IMR-90 (cell line): ENCODE measurements around the gene MUC6. TPM values are rescaled to one million over a fixed set of nuclear protein-coding genes. Genes with fewer than 3 reads are reported as not detected.

Experiments
- ATAC-seq: fragments of 200-7000 bp; cut with Tn5 transposase; 2 replicates; pipeline ENCODE4 v1.9.1; 2020; ENCODE audit warnings: low read depth, mild to moderate bottlenecking, moderate library complexity
- BruUV-seq: library from RNA; stranded (reverse); fragments of 400-500 nt; replicated peaks from 2 replicates; lab custom pipeline; 2021; lab: Mats Ljungman, UMichigan
- CTCF ChIA-PET: fragments of 300-600 bp; formaldehyde crosslinking; extraction: SDS; loops from one replicate; lab custom pipeline; 2021; ENCODE audit warnings: antibody characterized with exemption; lab: Yijun Ruan, JAX
- POLR2A ChIA-PET: fragments of 300-600 bp; sonication (Branson Sonifier 250); formaldehyde crosslinking; loops from one replicate; lab custom pipeline; 2022; ENCODE audit warnings: antibody characterized with exemption; ENCODE audit not compliant: unreplicated experiment; lab: Charles Lee
- DNase-seq: peaks from one replicate; pipeline ENCODE4 v3.0.0; 2013
- H2AFZ ChIP-seq: replicated peaks from 2 replicates; pipeline ENCODE3; 2013; ENCODE audit warnings: low read length, mild to moderate bottlenecking; ENCODE audit not compliant: poor library complexity
- H2AK5ac ChIP-seq: 2 replicates; pipeline ENCODE4 v1.6.1; 2013; ENCODE audit warnings: low read depth, low read length, inconsistent platforms
- H2AK9ac ChIP-seq: replicated peaks from 2 replicates; pipeline ENCODE3; 2013; ENCODE audit warnings: mild to moderate bottlenecking, low read depth, low read length, moderate library complexity; ENCODE audit not compliant: poor library complexity
- H2BK120ac ChIP-seq: 2 replicates; pipeline ENCODE4 v1.6.1; 2013; ENCODE audit warnings: low read depth, low read length, inconsistent platforms
- H2BK15ac ChIP-seq: 3 replicates; pipeline ENCODE4 v1.6.1; 2013; ENCODE audit warnings: low read depth, low read length, inconsistent platforms
- H2BK20ac ChIP-seq: 2 replicates; pipeline ENCODE4 v1.6.1; 2013; ENCODE audit warnings: low read depth, mild to moderate bottlenecking, inconsistent platforms, low read length, moderate library complexity
- H2BK5ac ChIP-seq: 2 replicates; pipeline ENCODE4 v1.6.1; 2013; ENCODE audit warnings: mild to moderate bottlenecking, low read depth, low read length, inconsistent platforms; ENCODE audit not compliant: poor library complexity, severe bottlenecking
- H3K14ac ChIP-seq: replicated peaks from 2 replicates; pipeline ENCODE4 v1.6.1; 2013; ENCODE audit warnings: low read depth, low read length, inconsistent platforms
- H3K18ac ChIP-seq: 2 replicates; pipeline ENCODE4 v1.6.1; 2013; ENCODE audit warnings: low read depth, low read length, control low read depth
- H3K23ac ChIP-seq: 2 replicates; pipeline ENCODE4 v1.6.1; 2013; ENCODE audit warnings: low read depth, low read length, inconsistent platforms
- H3K27ac ChIP-seq: 2 replicates; pipeline ENCODE4 v1.5.1; 2013; ENCODE audit warnings: mild to moderate bottlenecking, control low read depth, low read length; ENCODE audit not compliant: insufficient read depth
- H3K27me3 ChIP-seq: 2 replicates; pipeline ENCODE4 v1.6.1; 2013; ENCODE audit warnings: low read length; ENCODE audit not compliant: control insufficient read depth, insufficient read depth
- H3K36me3 ChIP-seq: 2 replicates; pipeline ENCODE4 v1.6.1; 2013; ENCODE audit warnings: low read length, mixed read lengths; ENCODE audit not compliant: control insufficient read depth, insufficient read depth
- H3K4ac ChIP-seq: 2 replicates; pipeline ENCODE4 v1.6.1; 2013; ENCODE audit warnings: low read depth, low read length, inconsistent platforms
- H3K4me1 ChIP-seq: 2 replicates; pipeline ENCODE4 v1.6.1; 2013; ENCODE audit warnings: low read length, mixed read lengths; ENCODE audit not compliant: control insufficient read depth, insufficient read depth
- H3K4me2 ChIP-seq: 2 replicates; pipeline ENCODE4 v1.6.1; 2013; ENCODE audit warnings: low read depth, mild to moderate bottlenecking, control low read depth, low read length, moderate library complexity
- H3K4me3 ChIP-seq: 2 replicates; pipeline ENCODE4 v1.5.1; 2013; ENCODE audit warnings: low read depth, mild to moderate bottlenecking, control low read depth, low read length, moderate library complexity; ENCODE audit not compliant: insufficient read depth
- H3K56ac ChIP-seq: 2 replicates; pipeline ENCODE4 v1.6.1; 2013; ENCODE audit warnings: low read length, inconsistent platforms; ENCODE audit not compliant: insufficient read depth; ENCODE audit errors: extremely low read depth
- H3K79me1 ChIP-seq, 2 experiments: 2 replicates each; pipeline ENCODE4 v1.6.1; 2013; ENCODE audit warnings: low read length in 2 of 2, inconsistent platforms in 1 of 2, low read depth in 1 of 2
- H3K9ac ChIP-seq: 2 replicates; pipeline ENCODE4 v1.6.1; 2013; ENCODE audit warnings: low read depth, low read length, control low read depth
- H3K9me1 ChIP-seq: 2 replicates; pipeline ENCODE4 v1.6.1; 2013; ENCODE audit warnings: low read length, inconsistent platforms; ENCODE audit not compliant: insufficient read depth
- H3K9me3 ChIP-seq: 2 replicates; pipeline ENCODE4 v1.6.1; 2013; ENCODE audit warnings: low read length; ENCODE audit not compliant: control insufficient read depth, insufficient read depth
- H4K20me1 ChIP-seq: 2 replicates; pipeline ENCODE4 v1.6.1; 2013; ENCODE audit warnings: low read length, inconsistent platforms; ENCODE audit not compliant: insufficient read depth
- H4K5ac ChIP-seq: 2 replicates; pipeline ENCODE4 v1.6.1; 2013; ENCODE audit warnings: mild to moderate bottlenecking, low read depth, low read length, control low read depth
- H4K8ac ChIP-seq, 2 experiments: 2 replicates each; pipeline ENCODE4 v1.6.1; 2013; ENCODE audit warnings: low read depth in 2 of 2, low read length in 2 of 2, control low read depth in 1 of 2, inconsistent platforms in 1 of 2
- H4K91ac ChIP-seq: 2 replicates; pipeline ENCODE4 v1.6.1; 2013; ENCODE audit warnings: low read depth, low read length, inconsistent platforms; ENCODE audit not compliant: insufficient read depth
- BHLHE40 ChIP-seq: fragments of 150-350 bp; IDR thresholded peaks from 2 replicates; pipeline ENCODE4 v1.6.1; 2016; ENCODE audit warnings: mild to moderate bottlenecking, low read depth, low read length
- CHD1 ChIP-seq: IDR thresholded peaks from 2 replicates; pipeline ENCODE4 v1.6.1; 2012; ENCODE audit warnings: low read depth, low read length, improper control_type of control experiment
- CTCF ChIP-seq: conservative IDR thresholded peaks from 2 replicates; pipeline ENCODE4 v1.5.1; 2012; ENCODE audit warnings: mild to moderate bottlenecking, low read depth, low read length, improper control_type of control experiment
- FOS ChIP-seq: fragments of 150-350 bp; IDR thresholded peaks from 2 replicates; pipeline ENCODE4 v1.6.1; 2016; ENCODE audit warnings: low read depth, low read length
- MAFK ChIP-seq: IDR thresholded peaks from 2 replicates; pipeline ENCODE4 v1.6.1; 2012; ENCODE audit warnings: low read depth, low read length, improper control_type of control experiment
- MAZ ChIP-seq: IDR thresholded peaks from 2 replicates; pipeline ENCODE4 v1.6.1; 2012; ENCODE audit warnings: low read depth, mild to moderate bottlenecking, low read length, improper control_type of control experiment, moderate library complexity, borderline replicate concordance
- POLR2A ChIP-seq: IDR thresholded peaks from 2 replicates; pipeline ENCODE4 v1.6.1; 2012; ENCODE audit warnings: mild to moderate bottlenecking, low read depth, low read length
- RCOR1 ChIP-seq: IDR thresholded peaks from 2 replicates; pipeline ENCODE4 v1.6.1; 2012; ENCODE audit warnings: mild to moderate bottlenecking, low read length, improper control_type of control experiment; ENCODE audit not compliant: insufficient replicate concordance
- RFX5 ChIP-seq: IDR thresholded peaks from 2 replicates; pipeline ENCODE4 v1.8.0; 2012; ENCODE audit warnings: low read depth, mild to moderate bottlenecking, low read length, moderate library complexity
- WGBS, 2 experiments: methylation state at CpG; one replicate each; pipeline versions ENCODE4 v1.1.5 to v1.1.7; 2013; ENCODE audit warnings: missing lambda C conversion rate in 2 of 2; ENCODE audit not compliant: insufficient read length in 1 of 2; ENCODE audit errors: extremely low coverage in 2 of 2; 5-methylcytosine and 5-hydroxymethylcytosine counted together
- dilution Hi-C: fragments of 300-500 bp; cut with HindIII; formaldehyde crosslinking; loops from one replicate; pipeline ENCODE4 v1.14.3; 2018; ENCODE audit warnings: low sequenced_read_pairs; ENCODE audit not compliant: unreplicated experiment
- in situ Hi-C: fragments of 300-500 bp; cut with MboI; formaldehyde crosslinking; loops from 3 replicates; pipeline ENCODE4 v1.14.3; 2019; ENCODE audit warnings: low sequenced_read_pairs, inconsistent platforms, mixed read lengths
- intact Hi-C: fragments of 100-400 bp; cut with micrococcal nuclease; formaldehyde crosslinking; loops from 2 replicates; pipeline ENCODE4 v1.10.0; 2022
- polyA plus RNA-seq, 3 experiments: library from polyadenylated mRNA; depleted of rRNA; stranded (reverse); fragments of >200 nt; gene quantifications; 2 replicates each; pipeline ENCODE4 v1.2.3, GENCODE V29; 2012; ENCODE audit warnings: low replicate concordance in 1 of 3
- total RNA-seq: library from RNA; depleted of rRNA; stranded (reverse); fragments of >200 nt; gene quantifications from 2 replicates; pipeline ENCODE4 v1.2.3, GENCODE V29; 2012
- TF ChIP-seq, protein P1 (sequence below): fragments of 150-350 bp; IDR thresholded peaks from 2 replicates; pipeline ENCODE4 v1.6.1; 2017; ENCODE audit warnings: mild to moderate bottlenecking, antibody characterized with exemption, low read length, low read depth

Gene MUC6
- total and polyA plus RNA-seq, 2 of the 4 experiments (the other 2 are of a cell fraction), result not detected

DNA sequence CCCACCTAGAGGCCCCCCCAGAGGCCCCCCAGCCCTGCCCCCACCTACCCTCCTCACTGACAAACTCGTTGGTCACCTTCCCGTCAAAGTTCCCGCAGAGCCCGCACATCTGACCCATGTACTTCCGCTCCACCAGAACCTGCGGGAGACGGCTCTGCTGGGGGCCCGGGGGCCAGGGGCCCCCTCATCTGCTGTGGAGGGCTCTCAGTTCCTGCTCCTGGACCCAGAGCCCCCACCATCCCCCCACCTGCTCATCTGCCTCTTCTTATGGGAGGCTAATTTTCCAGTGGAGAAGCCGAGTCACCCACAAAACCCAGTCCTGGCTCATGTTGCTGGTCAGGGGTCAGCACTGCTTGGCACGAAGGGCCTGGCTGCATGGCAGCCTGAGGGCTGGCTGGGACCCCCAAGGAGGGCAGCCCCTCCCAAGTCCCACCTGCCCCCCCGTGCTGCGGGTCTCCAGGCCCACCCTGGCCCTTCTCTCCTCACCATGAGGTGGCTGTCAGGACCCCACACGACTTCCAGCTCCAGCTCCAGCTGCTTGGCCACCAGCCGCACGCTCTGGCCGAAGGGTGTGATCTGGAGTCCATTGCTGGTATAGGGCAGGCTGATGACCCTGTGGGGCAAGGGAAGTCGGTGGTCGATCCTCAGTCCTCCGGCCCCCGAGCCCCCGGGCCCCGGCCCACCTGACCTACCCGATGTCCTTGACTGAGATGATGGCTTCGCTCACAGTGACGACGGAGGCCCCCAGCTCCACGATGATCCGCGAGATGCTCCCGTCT lies 5.2 kb downstream of the MUC6 start:
- Histone ChIP-seq H2AFZ (no peak overlapping the region), H3K18ac (no peak overlapping the region), H2BK5ac (no peak overlapping the region), H3K27ac (no peak overlapping the region), H4K20me1 (peaks cover 6% of the 10 kb centered on the region; the same call in 1 of the 2 replicates), H2BK120ac (no peak overlapping the region), H2AK5ac (no peak overlapping the region), H3K9ac (no peak overlapping the region), H3K56ac (no peak overlapping the region), H3K4ac (no peak overlapping the region), H3K9me3 (no peaks in the 10 kb centered on the region), H3K23ac (no peak overlapping the region), H3K4me3 (no peak overlapping the region), H4K5ac (no peak overlapping the region), H2BK20ac (no peak overlapping the region), H3K36me3 (no peaks in the 10 kb centered on the region), H2BK15ac (no peak overlapping the region), H3K4me2 (no peak overlapping the region), H3K27me3 (no peaks in the 10 kb centered on the region; the same call in 1 of the 2 replicates), H3K4me1 (no peaks in the 10 kb centered on the region), H3K9me1 (no peaks in the 10 kb centered on the region), H2AK9ac (no peak overlapping the region), H3K14ac (no peak overlapping the region), H4K8ac (no peak overlapping the region), H3K79me1 (no peaks in the 10 kb centered on the region), H4K91ac (no peak overlapping the region)
- intact Hi-C loops (no loop called here), dilution Hi-C loops (no loop called here), in situ Hi-C loops (no loop called here)
- POLR2A ChIA-PET, result no interaction called here
- WGBS, 2 experiments, result 84% methylated on average over 19 of the region's 30 CpGs; no CpG with 5 or more reads in 1 of the 2 experiments
- TF ChIP-seq RCOR1 (no peak), BHLHE40 (no peak), CHD1 (no peak), MAFK (no peak), FOS (no peak), POLR2A (no peak), MAZ (no peak), RFX5 (no peak), CTCF (no peak)
- TF ChIP-seq, protein P1, sequence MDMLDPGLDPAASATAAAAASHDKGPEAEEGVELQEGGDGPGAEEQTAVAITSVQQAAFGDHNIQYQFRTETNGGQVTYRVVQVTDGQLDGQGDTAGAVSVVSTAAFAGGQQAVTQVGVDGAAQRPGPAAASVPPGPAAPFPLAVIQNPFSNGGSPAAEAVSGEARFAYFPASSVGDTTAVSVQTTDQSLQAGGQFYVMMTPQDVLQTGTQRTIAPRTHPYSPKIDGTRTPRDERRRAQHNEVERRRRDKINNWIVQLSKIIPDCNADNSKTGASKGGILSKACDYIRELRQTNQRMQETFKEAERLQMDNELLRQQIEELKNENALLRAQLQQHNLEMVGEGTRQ, result no peak
- no TSS peak for BruUV-seq
- CTCF ChIA-PET, result no interaction called here
- ATAC-seq (no peak), DNase-seq (no peak)
